GM19023 (cell line): ENCODE data around the gene PPT2.
"Not testable (repeated sequence)": the region's sequence is repeated elsewhere in the genome, so short reads cannot be mapped to it uniquely, and the experiment has no call there.

ENCODE experiments used
- ATAC-seq: cut with Tn5 transposase; IDR thresholded peaks from one replicate; pipeline ENCODE4 v1.9.1; 2021; ENCODE audit warnings: mild to moderate bottlenecking, moderate library complexity; ENCODE audit not compliant: unreplicated experiment

PPT2 gene

GRCh38 chr6:32203426-32204267 is 49.7 kb downstream of the PPT2 start:
- ATAC-seq, result no peak

GRCh38 chr6:32204268-32204715 is 50.4 kb downstream of the PPT2 start:
- ATAC-seq, result no peak

GRCh38 chr6:32208996-32209395 is 55.1 kb downstream of the PPT2 start:
- ATAC-seq, result no peak

- ATAC-seq, result no peak
These were observed 56.3 kb downstream of the PPT2 start for GRCh38 chr6:32210191-32210601.

- not testable (repeated sequence) for ATAC-seq
These were observed 57.5 kb downstream of the PPT2 start for GRCh38 chr6:32211432-32211831.

GRCh38 chr6:32212076-32212760 is 58.3 kb downstream of the PPT2 start:
- ATAC-seq, result no peak
